A172 (cell line): ENCODE results near the gene VAC14. TPM values are rescaled to one million over a fixed set of nuclear protein-coding genes. Genes with fewer than 3 reads are reported as not detected.
"Not testable (repeated sequence)": the region's sequence is repeated elsewhere in the genome, so short reads cannot be mapped to it uniquely, and the experiment has no call there.

Source experiments
- DNase-seq: peaks from one replicate; pipeline ENCODE4 v3.0.0-alpha.2; 2015; ENCODE audit warnings: low spot score
- total RNA-seq: library from RNA; depleted of rRNA; stranded (reverse); fragments of >200 nt; shearing (Covaris generic); gene quantifications from 2 replicates; pipeline ENCODE4 v1.2.3, GENCODE V29; 2014

Gene VAC14
- total RNA-seq, 1 experiment from 2014 or later = 58.8 TPM

DNA sequence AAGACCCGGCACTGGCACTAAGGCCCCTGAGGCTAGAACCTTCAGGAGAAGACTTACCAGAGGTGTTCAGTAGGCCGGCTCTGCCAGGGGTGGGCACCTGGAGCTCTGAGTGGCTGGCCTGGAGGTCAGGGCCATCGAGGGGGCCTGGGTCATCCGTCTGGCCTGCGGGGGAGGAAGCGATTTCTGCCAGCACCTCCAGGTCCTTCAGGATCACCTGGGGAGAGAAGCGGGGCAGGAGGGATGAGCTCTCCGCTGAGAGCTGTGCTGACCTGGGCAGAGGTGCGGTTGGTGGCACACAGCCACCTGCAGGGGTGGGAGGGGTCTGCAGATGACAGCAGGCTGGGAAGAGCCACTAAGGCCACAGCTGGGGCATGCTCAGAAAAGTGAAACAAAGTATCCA lies 56.6 kb downstream of the VAC14 start:
- no peak for DNase-seq

- DNase-seq = no peak
Observed at GRCh38 chr16:70743791-70744190, 57.2 kb downstream of the VAC14 start.

DNA sequence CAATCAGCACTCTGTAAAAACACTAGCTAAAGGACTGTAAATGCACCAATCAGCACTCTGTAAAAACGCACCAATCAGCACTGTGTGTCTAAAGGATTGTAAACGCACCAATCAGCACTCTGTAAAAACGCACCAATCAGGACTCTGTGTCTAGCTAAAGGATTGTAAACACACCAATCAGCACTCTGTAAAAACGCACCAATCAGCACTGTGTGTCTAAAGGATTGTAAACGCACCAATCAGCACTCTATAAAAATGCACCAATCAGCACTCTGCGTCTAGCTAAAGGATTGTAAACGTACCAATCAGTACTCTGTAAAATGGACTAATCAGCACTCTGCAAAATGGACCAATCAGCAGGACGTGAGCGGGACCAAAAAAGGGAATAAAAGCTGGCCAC lies 58.0 kb downstream of the VAC14 start:
- DNase-seq = not testable (repeated sequence)

DNA sequence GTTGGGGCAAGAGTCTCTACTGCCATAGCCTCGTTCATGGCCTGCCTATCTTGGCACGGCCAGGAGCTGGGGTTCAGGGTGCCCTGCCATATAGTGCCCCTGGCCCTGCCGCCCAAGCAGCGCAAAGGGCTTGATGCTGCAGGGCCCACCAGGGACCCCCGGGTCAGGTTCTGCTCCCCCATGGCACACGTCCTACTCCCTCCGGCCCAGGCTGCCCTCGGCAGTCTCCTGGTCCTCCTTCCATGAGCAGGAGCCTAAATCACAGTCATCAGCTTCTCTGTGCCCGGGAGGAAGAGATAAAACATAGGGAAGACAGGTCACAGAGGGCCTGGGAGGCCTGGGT lies 59.2 kb downstream of the VAC14 start:
- no peak for DNase-seq

GRCh38 chr16:70740914-70741782 lies 59.8 kb downstream of the VAC14 start:
- DNase-seq = peak; percentile 67

- no peak for DNase-seq
Observed at GRCh38 chr16:70740174-70740913, 60.6 kb downstream of the VAC14 start.

DNA sequence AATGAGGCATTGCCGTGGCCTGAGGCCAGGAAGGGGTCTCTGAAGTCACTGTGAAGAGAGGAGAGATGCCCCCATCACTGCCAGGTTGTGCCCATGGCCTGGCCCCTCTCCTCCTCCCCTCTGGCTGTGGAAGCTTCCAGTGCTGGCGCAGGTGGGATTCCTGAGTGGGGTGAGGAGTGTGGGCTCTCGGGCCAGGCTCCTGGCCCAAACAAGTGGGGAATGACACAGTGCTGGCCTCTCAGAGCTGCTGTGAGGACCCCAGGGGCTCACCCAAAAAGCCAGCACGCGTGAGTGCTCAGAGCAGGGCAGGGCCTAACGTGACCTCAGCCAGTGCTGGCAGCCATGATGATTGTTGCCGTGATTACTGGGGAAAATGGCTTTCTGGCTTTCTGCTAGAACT lies 61.6 kb downstream of the VAC14 start:
- no peak for DNase-seq

GRCh38 chr16:70738083-70738977 lies 62.6 kb downstream of the VAC14 start:
- peak; percentile 88 for DNase-seq

DNA sequence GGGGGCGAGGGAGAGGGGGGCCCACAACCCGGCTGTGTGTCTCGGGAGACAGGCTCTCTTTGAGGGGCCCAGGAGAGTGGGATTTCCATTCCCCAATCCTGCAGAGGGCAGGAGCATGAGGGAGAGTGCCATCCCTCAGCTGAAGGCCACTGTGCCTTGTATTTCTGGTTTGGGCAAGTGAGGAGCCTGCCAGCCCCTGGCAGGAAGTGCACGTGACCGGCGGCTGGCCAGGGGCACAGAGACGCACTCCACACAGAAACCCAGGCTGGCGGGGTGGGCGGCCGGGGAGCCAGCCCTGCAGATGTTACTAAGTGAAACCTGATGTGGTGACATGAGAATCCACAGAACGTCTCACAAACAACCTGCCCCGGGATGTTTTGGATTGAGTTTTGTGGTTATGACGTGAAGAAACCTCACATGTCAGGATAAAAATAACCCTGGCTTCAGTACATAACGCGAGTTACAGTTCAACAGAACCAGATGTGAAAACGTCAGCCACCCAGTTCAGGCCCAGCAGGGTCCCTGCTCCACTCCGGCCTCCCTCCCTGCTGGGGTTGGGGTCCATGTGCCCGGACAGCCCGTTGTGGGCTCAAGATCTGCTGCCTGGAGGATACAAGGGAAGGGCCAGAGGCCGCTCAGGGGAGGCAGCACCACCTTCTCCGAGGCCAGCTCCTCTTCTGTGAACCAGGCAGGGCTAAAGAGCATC lies 63.4 kb downstream of the VAC14 start:
- peak; percentile 76 for DNase-seq

GRCh38 chr16:70736465-70737376 lies 64.2 kb downstream of the VAC14 start:
- no peak for DNase-seq

DNA sequence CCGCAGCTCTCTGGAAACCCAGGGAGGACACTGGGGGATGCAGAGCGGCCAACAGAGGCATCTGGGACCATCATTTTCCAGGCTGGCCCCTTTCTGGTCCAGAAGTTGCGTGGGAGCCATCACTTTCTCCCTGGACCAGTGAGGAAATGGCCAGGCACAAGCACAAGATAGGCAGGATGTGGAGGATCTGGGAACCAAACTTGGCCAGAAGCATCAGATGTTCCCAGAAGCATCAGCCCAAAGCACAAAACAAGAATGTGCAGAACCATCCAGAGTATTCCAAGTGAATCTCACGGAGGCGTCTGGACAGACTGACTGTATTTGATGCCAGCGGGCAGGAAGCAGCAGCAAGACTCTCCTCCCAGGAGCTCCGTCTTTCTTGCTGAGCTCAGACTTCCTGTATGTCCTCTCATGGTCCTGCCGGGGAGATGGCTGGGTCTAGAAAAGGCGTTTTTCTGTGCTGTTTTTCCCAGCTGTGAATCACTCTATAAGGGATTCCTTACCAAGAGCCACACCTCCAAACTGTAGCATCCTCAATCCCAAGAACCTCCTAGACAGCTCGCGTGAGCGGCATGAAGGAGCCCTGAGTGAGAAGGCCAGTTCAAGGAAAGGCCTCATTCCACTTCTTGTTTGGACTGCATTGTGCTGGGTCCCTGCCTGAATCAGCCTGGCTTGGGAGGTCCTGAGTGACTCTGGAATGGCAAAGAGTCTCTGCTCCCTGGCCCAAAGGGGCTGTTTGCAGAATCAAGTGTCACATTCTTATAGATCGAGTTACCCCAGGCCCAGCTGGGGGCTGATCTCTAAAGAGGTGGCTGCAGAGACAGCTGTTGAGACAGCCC lies 65.6 kb downstream of the VAC14 start:
- DNase-seq = no peak

DNA sequence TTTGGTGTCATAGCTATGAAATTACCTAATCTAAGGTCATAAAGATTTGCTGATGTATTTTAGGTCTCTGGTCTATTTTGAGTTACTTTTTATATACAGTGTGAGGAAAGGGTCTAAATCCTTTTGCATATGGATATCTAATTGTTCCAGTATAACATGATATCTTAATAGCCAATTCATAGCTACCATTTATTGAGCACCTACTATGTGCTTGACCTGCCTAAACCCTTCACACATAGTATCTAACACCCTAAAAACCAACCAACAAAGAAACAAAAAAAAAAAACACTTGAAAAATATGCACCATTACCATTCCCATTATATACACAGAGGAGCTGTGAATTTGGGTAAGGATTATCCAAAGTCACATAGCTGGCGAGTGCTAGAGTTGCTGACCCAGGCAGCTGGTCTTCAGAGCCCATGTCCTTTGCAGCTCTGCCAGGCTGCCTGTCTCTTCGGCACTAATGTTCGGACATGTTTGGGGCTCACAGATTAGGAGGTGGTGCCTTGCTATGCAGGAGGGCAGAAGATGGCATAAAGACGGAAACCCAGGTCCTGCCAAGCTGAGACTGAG lies 66.3 kb downstream of the VAC14 start:
- DNase-seq = no peak

DNA sequence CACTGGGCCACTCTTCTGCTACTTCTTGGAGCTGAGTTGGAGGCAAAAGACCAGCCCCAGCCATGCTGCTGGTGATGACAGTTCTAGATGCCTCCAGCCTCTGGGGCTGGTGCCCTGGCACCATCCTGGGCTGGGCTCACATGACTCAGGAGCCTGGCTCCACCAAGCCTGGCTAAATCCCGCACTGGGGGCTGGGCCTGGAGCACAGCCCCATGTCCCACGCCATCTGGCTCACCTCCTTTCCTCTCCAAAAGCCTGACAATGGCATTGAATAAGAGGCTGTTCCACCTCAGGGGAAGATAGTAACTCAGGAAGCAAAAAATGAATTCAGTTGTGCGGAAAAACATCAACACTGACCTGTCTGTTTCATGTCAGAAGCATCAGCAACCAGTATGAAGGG lies 70.0 kb downstream of the VAC14 start:
- no peak for DNase-seq

- no peak for DNase-seq
Observed at GRCh38 chr16:70730031-70730430, 70.9 kb downstream of the VAC14 start.

GRCh38 chr16:70729292-70729691 lies 71.7 kb downstream of the VAC14 start:
- DNase-seq = no peak

DNA sequence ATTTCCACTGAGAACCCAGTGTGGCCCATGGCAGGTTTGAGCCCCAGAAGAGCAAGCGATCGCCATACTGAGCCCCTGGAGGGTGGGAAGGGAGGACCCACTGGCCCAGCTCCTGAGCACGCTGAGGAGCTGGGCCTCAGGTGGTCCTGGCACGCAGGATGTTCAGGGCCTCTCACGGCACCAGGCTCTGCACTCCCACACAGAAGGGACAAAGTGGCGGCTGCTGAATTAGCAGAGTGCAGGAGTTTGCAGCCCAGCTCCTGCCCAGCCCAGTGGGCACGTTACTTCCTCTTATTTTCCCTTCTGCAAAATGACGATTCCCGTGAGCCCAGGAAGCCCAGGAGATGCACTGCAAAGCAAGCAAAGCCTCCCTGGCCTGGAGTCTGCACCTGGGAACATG lies 72.8 kb downstream of the VAC14 start:
- DNase-seq = no peak

- DNase-seq = no peak
Observed at GRCh38 chr16:70726892-70727361, 74.0 kb downstream of the VAC14 start.

GRCh38 chr16:70725912-70726828 lies 74.8 kb downstream of the VAC14 start:
- DNase-seq = no peak
